Measurements from ENCODE around the gene NECTIN3. TPM values are rescaled to one million over a fixed set of nuclear protein-coding genes. Genes with fewer than 3 reads are reported as not detected.

Gene NECTIN3
- total RNA-seq, 1 donor from 2014 or later, result 104 TPM

GRCh38 chr3:111218615-111219014 lies 147.0 kb downstream of the NECTIN3 start:
- H3K4me3 ChIP-seq, result no peak overlapping the region
- intact Hi-C loops (cut with DNase I), result no loop called here
- no peak overlapping the region for H3K27ac ChIP-seq
- no peak for TF ChIP-seq CTCF (IDR thresholded peaks at IDR 0.05)
- no peaks in the 10 kb centered on the region for H3K36me3 ChIP-seq
- no peak for DNase-seq (ENCODE audit: low spot score in 2 of 2)
- no peaks in the 10 kb centered on the region for H3K4me1 ChIP-seq
- H3K9me3 ChIP-seq, result no peaks in the 10 kb centered on the region
- H3K27me3 ChIP-seq, result no peaks in the 10 kb centered on the region

GRCh38 chr3:111227216-111227615 lies 155.6 kb downstream of the NECTIN3 start:
- no peak overlapping the region for H3K4me3 ChIP-seq
- H3K27ac ChIP-seq, result no peak overlapping the region
- no peaks in the 10 kb centered on the region for H3K36me3 ChIP-seq
- H3K4me1 ChIP-seq, result no peaks in the 10 kb centered on the region
- H3K9me3 ChIP-seq, result no peaks in the 10 kb centered on the region
- intact Hi-C loops (cut with DNase I), result no loop called here
- no peak for TF ChIP-seq CTCF (IDR thresholded peaks at IDR 0.05)
- no peak for DNase-seq (ENCODE audit: low spot score in 2 of 2)
- no peaks in the 10 kb centered on the region for H3K27me3 ChIP-seq

GRCh38 chr3:111229301-111229700 lies 157.7 kb downstream of the NECTIN3 start:
- intact Hi-C loops (cut with DNase I), result no loop called here
- H3K4me3 ChIP-seq, result no peak overlapping the region
- no peaks in the 10 kb centered on the region for H3K27me3 ChIP-seq
- no peaks in the 10 kb centered on the region for H3K9me3 ChIP-seq
- no peaks in the 10 kb centered on the region for H3K4me1 ChIP-seq
- no peak overlapping the region for H3K27ac ChIP-seq
- TF ChIP-seq CTCF (IDR thresholded peaks at IDR 0.05), result no peak
- no peaks in the 10 kb centered on the region for H3K36me3 ChIP-seq
- no peak for DNase-seq (ENCODE audit: low spot score in 2 of 2)

GRCh38 chr3:111236836-111237713 lies 165.5 kb downstream of the NECTIN3 start:
- TF ChIP-seq CTCF (IDR thresholded peaks at IDR 0.05), result no peak
- intact Hi-C loops (cut with DNase I), result no loop called here
- Histone ChIP-seq H3K36me3 (no peaks in the 10 kb centered on the region), H3K27ac (no peak overlapping the region), H3K27me3 (no peaks in the 10 kb centered on the region), H3K4me3 (no peak overlapping the region), H3K9me3 (no peaks in the 10 kb centered on the region), H3K4me1 (no peaks in the 10 kb centered on the region)
- no peak for DNase-seq (ENCODE audit: low spot score in 2 of 2)

- DNase-seq (ENCODE audit: low spot score in 2 of 2), result no peak
- no peak overlapping the region for H3K4me3 ChIP-seq
- no peaks in the 10 kb centered on the region for H3K4me1 ChIP-seq
- H3K36me3 ChIP-seq, result no peaks in the 10 kb centered on the region
- intact Hi-C loops (cut with DNase I), result no loop called here
- H3K9me3 ChIP-seq, result no peaks in the 10 kb centered on the region
- TF ChIP-seq CTCF (IDR thresholded peaks at IDR 0.05), result no peak
- H3K27me3 ChIP-seq, result no peaks in the 10 kb centered on the region
- H3K27ac ChIP-seq, result no peak overlapping the region
Observed at GRCh38 chr3:111237946-111238345, 166.3 kb downstream of the NECTIN3 start.

All from ascending aorta (tissue), 2 donors.